ENCODE data around the gene FTCD. TPM values are rescaled to one million over a fixed set of nuclear protein-coding genes. Genes with fewer than 3 reads are reported as not detected.
"Not testable (repeated sequence)": the region's sequence is repeated elsewhere in the genome, so short reads cannot be mapped to it uniquely, and the experiment has no call there.

The FTCD gene
- total RNA-seq, 1 experiment from 2014 or later = 6.7 TPM

- no peak overlapping the region for H2BK20ac ChIP-seq (ENCODE audit: low read depth, low read length, poor library complexity, severe bottlenecking)
- peaks cover 13% of the 10 kb centered on the region in 2 experiments for H3K4me1 Mint-ChIP-seq
- DNase-seq = peak; percentile 24
- no peaks in the 10 kb centered on the region for H3K23me2 ChIP-seq (ENCODE audit: insufficient read length, low read depth, low read length, poor library complexity, severe bottlenecking)
- no peak overlapping the region for H4K8ac ChIP-seq (replicated peaks; ENCODE audit: insufficient read length, low read depth, low read length)
- H4K20me1 ChIP-seq (ENCODE audit: control insufficient read depth, insufficient read depth, insufficient read length) = no peaks in the 10 kb centered on the region
- no peak overlapping the region for H4K5ac ChIP-seq (ENCODE audit: insufficient read length, low read depth, low read length)
- H2BK5ac ChIP-seq (ENCODE audit: insufficient read length, low read length) = no peak overlapping the region
- no peak overlapping the region for H2AFZ ChIP-seq (ENCODE audit: low read length)
- H3K27me3 ChIP-seq (ENCODE audit: insufficient read depth, low read length) = no peaks in the 10 kb centered on the region
- H2BK15ac ChIP-seq (ENCODE audit: low read depth, low read length) = no peak overlapping the region
- no peak overlapping the region for H3K9ac ChIP-seq (ENCODE audit: extremely low read depth, insufficient read length, low read length)
- H3K79me1 ChIP-seq (ENCODE audit: insufficient read depth, low read depth, low read length, poor library complexity, severe bottlenecking) = no peaks in the 10 kb centered on the region
- H3K56ac ChIP-seq (ENCODE audit: insufficient read length, low read depth, low read length) = no peak overlapping the region
- no peak overlapping the region for H3K4me2 ChIP-seq (ENCODE audit: insufficient read depth, insufficient read length, low read length)
- no peak overlapping the region for H2BK12ac ChIP-seq (ENCODE audit: insufficient read length, low read depth, low read length)
- no peak overlapping the region for H3K14ac ChIP-seq (ENCODE audit: insufficient read depth, low read length)
- WGBS (ENCODE audit: extremely low coverage, insufficient read length, low lambda C conversion rate) = no CpG with 5 or more reads among the region's 9 CpGs
- no peak overlapping the region for H3K18ac ChIP-seq (ENCODE audit: insufficient read length, low read depth, low read length)
- no peak overlapping the region for H3K4me3 Mint-ChIP-seq
- H3K23ac ChIP-seq (ENCODE audit: insufficient read length, low read depth, low read length) = no peak overlapping the region
- no peaks in the 10 kb centered on the region for H3K4me1 ChIP-seq (ENCODE audit: insufficient read depth, low read length)
- no peak for TF ChIP-seq CTCF (conservative IDR thresholded peaks at IDR 0.05)
- H4K91ac ChIP-seq (ENCODE audit: insufficient read length, low read depth, low read length) = no peak overlapping the region
- H2BK120ac ChIP-seq (ENCODE audit: low read depth, low read length, poor library complexity, severe bottlenecking) = no peak overlapping the region
- no peak overlapping the region for H3K4ac ChIP-seq (ENCODE audit: low read depth, low read length)
- H3K79me2 ChIP-seq (ENCODE audit: insufficient read depth, low read length) = no peaks in the 10 kb centered on the region
- peaks cover 28 to 39% of the 10 kb centered on the region in 2 experiments for H3K9me3 Mint-ChIP-seq
- H3K27ac ChIP-seq (ENCODE audit: insufficient read length, low read depth, low read length) = no peak overlapping the region
- H3K27me3 Mint-ChIP-seq (ENCODE audit: low read depth) = no peaks in the 10 kb centered on the region
- H3T11ph ChIP-seq (ENCODE audit: low read length) = no peak overlapping the region
- H3K27ac Mint-ChIP-seq = no peak overlapping the region
- no peaks in the 10 kb centered on the region for H3K9me3 ChIP-seq (ENCODE audit: control insufficient read depth, low read depth, low read length)
- H3K36me3 Mint-ChIP-seq (ENCODE audit: insufficient read depth in 1 of 3, low read depth in 3 of 3) = peaks cover 28 to 52% (median 28%) of the 10 kb centered on the region in 3 experiments
- H2AK5ac ChIP-seq (ENCODE audit: insufficient read length, low read length) = no peak overlapping the region
Observed at GRCh38 chr21:46108827-46109312, 46.5 kb downstream of the FTCD start.

DNA sequence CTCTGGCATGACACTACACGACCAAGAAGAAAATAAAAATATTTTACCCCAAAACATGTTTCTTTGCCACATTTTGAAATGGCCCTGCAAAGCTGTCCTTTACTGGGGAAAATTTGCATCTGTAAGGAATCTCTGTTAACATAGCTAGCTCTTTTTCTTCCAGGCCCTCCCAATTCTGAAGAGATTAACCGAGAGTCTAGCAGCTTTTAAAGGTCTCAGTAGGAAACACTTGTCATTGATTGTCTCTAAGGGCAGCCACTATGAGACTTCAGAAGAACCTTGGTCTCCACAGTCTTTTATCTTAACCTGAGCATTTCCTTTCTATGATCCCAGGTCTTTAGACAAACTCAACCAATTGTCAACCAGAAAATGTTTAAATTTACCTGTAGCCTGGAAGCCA lies 48.0 kb downstream of the FTCD start:
- not testable (repeated sequence) for H3K4me2 ChIP-seq (ENCODE audit: insufficient read depth, insufficient read length, low read length); H2BK15ac ChIP-seq (ENCODE audit: low read depth, low read length); H3K14ac ChIP-seq (ENCODE audit: insufficient read depth, low read length); H2AFZ ChIP-seq (ENCODE audit: low read length); H4K5ac ChIP-seq (ENCODE audit: insufficient read length, low read depth, low read length); H4K8ac ChIP-seq (replicated peaks; ENCODE audit: insufficient read length, low read depth, low read length); H3K4me1 ChIP-seq (ENCODE audit: insufficient read depth, low read length); H4K91ac ChIP-seq (ENCODE audit: insufficient read length, low read depth, low read length); H2AK5ac ChIP-seq (ENCODE audit: insufficient read length, low read length); H3T11ph ChIP-seq (ENCODE audit: low read length); H3K56ac ChIP-seq (ENCODE audit: insufficient read length, low read depth, low read length); H2BK5ac ChIP-seq (ENCODE audit: insufficient read length, low read length); H3K27me3 ChIP-seq (ENCODE audit: insufficient read depth, low read length); H3K18ac ChIP-seq (ENCODE audit: insufficient read length, low read depth, low read length); H2BK120ac ChIP-seq (ENCODE audit: low read depth, low read length, poor library complexity, severe bottlenecking); H2BK20ac ChIP-seq (ENCODE audit: low read depth, low read length, poor library complexity, severe bottlenecking); H3K4me3 Mint-ChIP-seq; H3K79me1 ChIP-seq (ENCODE audit: insufficient read depth, low read depth, low read length, poor library complexity, severe bottlenecking); H3K27ac ChIP-seq (ENCODE audit: insufficient read length, low read depth, low read length); H3K27me3 Mint-ChIP-seq (ENCODE audit: low read depth); H3K23me2 ChIP-seq (ENCODE audit: insufficient read length, low read depth, low read length, poor library complexity, severe bottlenecking); H3K9ac ChIP-seq (ENCODE audit: extremely low read depth, insufficient read length, low read length); H4K20me1 ChIP-seq (ENCODE audit: control insufficient read depth, insufficient read depth, insufficient read length); H3K9me3 ChIP-seq (ENCODE audit: control insufficient read depth, low read depth, low read length); H3K79me2 ChIP-seq (ENCODE audit: insufficient read depth, low read length); H3K23ac ChIP-seq (ENCODE audit: insufficient read length, low read depth, low read length); H3K4ac ChIP-seq (ENCODE audit: low read depth, low read length); H2BK12ac ChIP-seq (ENCODE audit: insufficient read length, low read depth, low read length); H3K27ac Mint-ChIP-seq
- H3K36me3 Mint-ChIP-seq (ENCODE audit: insufficient read depth in 1 of 3, low read depth in 3 of 3) = peaks cover 21 to 50% (median 23%) of the 10 kb centered on the region in 3 experiments
- peaks cover 37 to 49% of the 10 kb centered on the region in 2 experiments for H3K9me3 Mint-ChIP-seq
- WGBS (ENCODE audit: extremely low coverage, insufficient read length, low lambda C conversion rate) = no CpG with 5 or more reads among the region's 2 CpGs
- H3K4me1 Mint-ChIP-seq = peaks cover 13% of the 10 kb centered on the region in 2 experiments
- peak; percentile 15 for DNase-seq
